Measurements from ENCODE around the gene CALML3.

Gene CALML3

DNA sequence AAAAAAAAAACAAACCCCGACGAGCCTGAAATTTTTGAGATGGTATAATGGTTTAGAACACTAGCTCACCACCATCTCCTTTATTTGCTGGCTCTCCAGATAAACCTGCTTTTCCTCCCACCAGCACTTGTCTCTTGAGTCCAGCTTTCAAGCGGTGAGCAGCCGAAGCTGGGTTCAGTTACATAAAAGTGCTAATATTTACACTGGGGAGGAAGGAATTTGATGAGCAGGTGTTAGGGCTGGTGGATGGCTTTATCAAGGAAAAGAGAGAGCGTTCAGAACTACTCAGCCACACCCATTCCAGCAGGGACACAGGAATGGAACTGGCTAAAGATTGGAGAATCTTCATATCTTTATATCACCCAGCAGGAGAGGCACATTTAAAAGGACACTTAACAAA is 6.6 kb upstream of the CALML3 start:
- Histone ChIP-seq H2AFZ (ENCODE audit: low read depth, low read length) (no peak overlapping the region), H3K9ac (ENCODE audit: low read length) (no peak overlapping the region), H3K27me3 (ENCODE audit: low read depth, low read length) (no peaks in the 10 kb centered on the region), H4K20me1 (ENCODE audit: insufficient read depth, low read length) (no peaks in the 10 kb centered on the region), H3K4me3 (ENCODE audit: low read length) (no peak overlapping the region), H3K36me3 (replicated peaks; ENCODE audit: low read depth, low read length) (no peaks in the 10 kb centered on the region), H3K4me1 (ENCODE audit: low read length) (no peaks in the 10 kb centered on the region), H3K27ac (ENCODE audit: low read length) (no peak overlapping the region), H3K4me2 (ENCODE audit: low read length) (no peak overlapping the region), H3K79me2 (ENCODE audit: low read length) (no peaks in the 10 kb centered on the region), H3K9me3 (ENCODE audit: insufficient read depth, low read length) (no peaks in the 10 kb centered on the region)
- TF ChIP-seq, protein P1, sequence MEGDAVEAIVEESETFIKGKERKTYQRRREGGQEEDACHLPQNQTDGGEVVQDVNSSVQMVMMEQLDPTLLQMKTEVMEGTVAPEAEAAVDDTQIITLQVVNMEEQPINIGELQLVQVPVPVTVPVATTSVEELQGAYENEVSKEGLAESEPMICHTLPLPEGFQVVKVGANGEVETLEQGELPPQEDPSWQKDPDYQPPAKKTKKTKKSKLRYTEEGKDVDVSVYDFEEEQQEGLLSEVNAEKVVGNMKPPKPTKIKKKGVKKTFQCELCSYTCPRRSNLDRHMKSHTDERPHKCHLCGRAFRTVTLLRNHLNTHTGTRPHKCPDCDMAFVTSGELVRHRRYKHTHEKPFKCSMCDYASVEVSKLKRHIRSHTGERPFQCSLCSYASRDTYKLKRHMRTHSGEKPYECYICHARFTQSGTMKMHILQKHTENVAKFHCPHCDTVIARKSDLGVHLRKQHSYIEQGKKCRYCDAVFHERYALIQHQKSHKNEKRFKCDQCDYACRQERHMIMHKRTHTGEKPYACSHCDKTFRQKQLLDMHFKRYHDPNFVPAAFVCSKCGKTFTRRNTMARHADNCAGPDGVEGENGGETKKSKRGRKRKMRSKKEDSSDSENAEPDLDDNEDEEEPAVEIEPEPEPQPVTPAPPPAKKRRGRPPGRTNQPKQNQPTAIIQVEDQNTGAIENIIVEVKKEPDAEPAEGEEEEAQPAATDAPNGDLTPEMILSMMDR (IDR thresholded peaks at IDR 0.05; ENCODE audit: low read depth, low read length): no peak
- TF ChIP-seq EZH2phosphoT487 (IDR thresholded peaks at IDR 0.05; ENCODE audit: low read depth): no peak

DNA sequence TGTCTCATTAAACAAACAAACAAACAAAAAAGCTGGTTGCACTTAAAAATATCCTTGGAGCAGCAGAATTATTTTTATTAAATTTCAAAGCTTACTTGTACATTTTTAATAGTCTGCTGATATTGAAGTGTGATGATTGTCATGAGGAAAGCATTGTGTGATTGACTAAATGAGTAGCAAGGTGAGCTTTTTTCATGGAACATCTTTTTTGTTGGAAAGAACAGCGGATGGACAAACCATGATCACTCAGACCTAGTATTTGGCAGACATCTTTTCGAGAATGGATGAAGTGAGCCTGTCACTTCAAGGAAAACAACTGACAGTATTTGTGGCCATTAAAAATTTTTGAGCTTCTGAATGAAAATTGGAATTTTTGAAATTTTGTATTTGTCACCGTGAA is 5.7 kb upstream of the CALML3 start:
- H4K20me1 ChIP-seq (ENCODE audit: insufficient read depth, low read length): no peaks in the 10 kb centered on the region
- H3K27ac ChIP-seq (ENCODE audit: low read length): no peak overlapping the region
- H2AFZ ChIP-seq (ENCODE audit: low read depth, low read length): no peak overlapping the region
- no peak overlapping the region for H3K9ac ChIP-seq (ENCODE audit: low read length)
- H3K79me2 ChIP-seq (ENCODE audit: low read length): no peaks in the 10 kb centered on the region
- H3K4me1 ChIP-seq (ENCODE audit: low read length): no peaks in the 10 kb centered on the region
- no peaks in the 10 kb centered on the region for H3K27me3 ChIP-seq (ENCODE audit: low read depth, low read length)
- no peak overlapping the region for H3K4me3 ChIP-seq (ENCODE audit: low read length)
- no peaks in the 10 kb centered on the region for H3K36me3 ChIP-seq (replicated peaks; ENCODE audit: low read depth, low read length)
- no peak overlapping the region for H3K4me2 ChIP-seq (ENCODE audit: low read length)
- H3K9me3 ChIP-seq (ENCODE audit: insufficient read depth, low read length): no peaks in the 10 kb centered on the region
- TF ChIP-seq EZH2phosphoT487 (IDR thresholded peaks at IDR 0.05; ENCODE audit: low read depth): no peak
- TF ChIP-seq, protein P1 (IDR thresholded peaks at IDR 0.05; ENCODE audit: low read depth, low read length): no peak

DNA sequence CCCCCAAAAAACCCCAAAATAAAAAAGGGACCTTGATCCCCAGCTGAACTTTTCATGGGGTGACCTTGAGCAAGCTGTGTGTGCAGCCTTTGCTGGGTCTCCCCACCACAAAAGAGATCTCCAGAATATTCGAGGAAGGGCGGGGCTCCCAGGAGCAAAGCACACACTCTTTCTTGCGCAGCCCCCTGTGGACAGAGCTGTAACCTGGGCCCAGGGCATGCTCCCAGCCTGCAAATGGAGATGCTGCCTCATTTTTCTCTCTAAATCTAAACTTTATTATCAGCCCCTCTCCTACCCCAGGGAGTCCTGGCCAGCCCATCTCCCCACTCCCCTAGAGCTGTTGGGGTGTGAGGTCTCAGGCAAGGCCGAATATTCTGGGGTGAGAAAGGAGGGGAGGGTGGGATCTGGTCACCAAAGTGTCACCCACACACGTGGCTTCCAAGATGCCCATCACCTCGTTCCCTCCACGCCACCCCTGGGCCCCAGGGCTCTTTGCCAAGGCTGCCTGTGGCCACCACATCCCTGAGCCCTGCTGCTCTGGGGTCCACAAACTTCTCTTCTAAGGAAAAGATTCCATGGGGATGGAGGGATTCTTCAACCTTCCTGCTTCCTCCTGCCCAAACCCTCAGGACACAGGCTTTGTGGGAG is 1.7 kb upstream of the CALML3 start:
- H3K79me2 ChIP-seq (ENCODE audit: low read length): no peaks in the 10 kb centered on the region
- H3K36me3 ChIP-seq (replicated peaks; ENCODE audit: low read depth, low read length): no peaks in the 10 kb centered on the region
- H3K4me2 ChIP-seq (ENCODE audit: low read length): no peak overlapping the region
- no peak overlapping the region for H3K27ac ChIP-seq (ENCODE audit: low read length)
- no peaks in the 10 kb centered on the region for H3K27me3 ChIP-seq (ENCODE audit: low read depth, low read length)
- TF ChIP-seq EZH2phosphoT487 (IDR thresholded peaks at IDR 0.05; ENCODE audit: low read depth): no peak
- TF ChIP-seq, protein P1 (IDR thresholded peaks at IDR 0.05; ENCODE audit: low read depth, low read length): no peak
- H2AFZ ChIP-seq (ENCODE audit: low read depth, low read length): no peak overlapping the region
- H3K4me3 ChIP-seq (ENCODE audit: low read length): no peak overlapping the region
- no peak overlapping the region for H3K9ac ChIP-seq (ENCODE audit: low read length)
- no peaks in the 10 kb centered on the region for H3K9me3 ChIP-seq (ENCODE audit: insufficient read depth, low read length)
- H4K20me1 ChIP-seq (ENCODE audit: insufficient read depth, low read length): no peaks in the 10 kb centered on the region
- no peaks in the 10 kb centered on the region for H3K4me1 ChIP-seq (ENCODE audit: low read length)

DNA sequence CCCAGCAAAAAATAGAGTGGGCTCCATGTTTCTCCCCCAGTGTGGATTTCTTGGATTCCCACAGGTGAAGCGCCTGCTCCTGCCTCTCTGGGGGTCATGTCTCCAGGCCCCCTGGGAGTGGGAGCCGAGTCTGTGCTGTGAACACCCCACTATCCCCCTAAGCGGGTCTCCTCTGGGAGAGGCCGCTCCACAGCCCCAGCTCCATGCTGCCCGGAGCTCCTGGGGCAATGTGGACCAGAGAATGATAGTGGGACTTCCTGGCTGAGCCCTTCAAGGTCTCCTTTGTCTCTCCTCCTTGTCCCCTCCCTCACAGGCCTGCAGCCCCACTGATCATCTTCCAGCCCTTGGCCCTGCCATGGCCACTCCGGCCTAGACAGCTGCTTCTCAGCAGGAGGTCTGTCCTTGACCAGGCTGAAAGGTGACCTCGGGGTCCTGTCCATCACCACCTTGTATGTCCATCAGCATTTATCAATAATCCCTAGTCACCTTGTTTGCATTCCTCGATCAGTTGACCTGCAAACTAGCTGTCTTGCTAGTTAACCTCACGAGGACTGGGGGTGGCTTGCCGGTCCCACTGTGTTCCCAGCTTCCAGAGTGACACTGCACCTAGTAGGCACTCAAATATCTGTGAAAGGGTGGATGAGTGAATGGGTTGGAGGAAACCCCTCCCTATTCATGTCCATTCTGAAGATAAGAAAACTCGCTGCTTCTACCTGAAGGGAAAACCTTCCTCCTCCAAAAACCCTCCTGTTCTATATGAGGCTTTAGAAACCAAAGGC is 776 bp upstream of the CALML3 start:
- no peaks in the 10 kb centered on the region for H3K4me1 ChIP-seq (ENCODE audit: low read length)
- no peak overlapping the region for H3K4me3 ChIP-seq (ENCODE audit: low read length)
- no peaks in the 10 kb centered on the region for H3K9me3 ChIP-seq (ENCODE audit: insufficient read depth, low read length)
- H3K9ac ChIP-seq (ENCODE audit: low read length): no peak overlapping the region
- H3K79me2 ChIP-seq (ENCODE audit: low read length): no peaks in the 10 kb centered on the region
- no peaks in the 10 kb centered on the region for H3K36me3 ChIP-seq (replicated peaks; ENCODE audit: low read depth, low read length)
- no peak overlapping the region for H3K4me2 ChIP-seq (ENCODE audit: low read length)
- H2AFZ ChIP-seq (ENCODE audit: low read depth, low read length): no peak overlapping the region
- no peaks in the 10 kb centered on the region for H3K27me3 ChIP-seq (ENCODE audit: low read depth, low read length)
- TF ChIP-seq, protein P1 (IDR thresholded peaks at IDR 0.05; ENCODE audit: low read depth, low read length): no peak
- TF ChIP-seq EZH2phosphoT487 (IDR thresholded peaks at IDR 0.05; ENCODE audit: low read depth): no peak
- no peak overlapping the region for H3K27ac ChIP-seq (ENCODE audit: low read length)
- no peaks in the 10 kb centered on the region for H4K20me1 ChIP-seq (ENCODE audit: insufficient read depth, low read length)

Measured in OCI-LY3 (cell line).